ENCODE results near the gene FAM3C.
A peak's percentile ranks its signal among the peaks of the same experiment; 100 is the strongest.

Gene FAM3C

GRCh38 chr7:121302214-121302745 lies 93.8 kb downstream of the FAM3C start:
- H3F3A ChIP-seq (ENCODE audit: insufficient read depth, low read length), result no peaks in the 10 kb centered on the region
- H3K4me3 ChIP-seq (ENCODE audit: low read depth, low read length, poor library complexity, severe bottlenecking), result no peak overlapping the region
- no peaks in the 10 kb centered on the region for H3K36me3 ChIP-seq (ENCODE audit: insufficient read depth, low read length)
- peaks cover 47% of the 10 kb centered on the region for H3K4me1 ChIP-seq (ENCODE audit: insufficient read depth, low read length, severe bottlenecking)
- no peaks in the 10 kb centered on the region for H3K27me3 ChIP-seq (ENCODE audit: insufficient read depth, low read length)
- no peaks in the 10 kb centered on the region for H4K20me1 ChIP-seq (ENCODE audit: insufficient read depth, low read length)
- no peak for TF ChIP-seq CTCF (IDR thresholded peaks at IDR 0.05; ENCODE audit: low read length)
- TF ChIP-seq EZH2 (IDR thresholded peaks at IDR 0.05; ENCODE audit: borderline replicate concordance, low read length), result no peak
- H3K9me2 ChIP-seq (ENCODE audit: low read depth, low read length), result no peaks in the 10 kb centered on the region
- H2AFZ ChIP-seq (ENCODE audit: low read length), result peak overlapping the region; percentile 28
- H3K9ac ChIP-seq (ENCODE audit: low read length), result no peak overlapping the region
- H3K4me2 ChIP-seq (ENCODE audit: low read length), result peak overlapping the region; percentile 16; the same call in 1 of the 2 replicates
- no peaks in the 10 kb centered on the region for H3K9me3 ChIP-seq (ENCODE audit: low read length)
- H3K79me2 ChIP-seq (ENCODE audit: insufficient read depth, low read length), result no peaks in the 10 kb centered on the region
- peak overlapping the region; percentile 58 for H3K27ac ChIP-seq (ENCODE audit: low read depth, low read length, poor library complexity, severe bottlenecking)

- no peaks in the 10 kb centered on the region for H3K9me3 ChIP-seq (ENCODE audit: low read length)
- H4K20me1 ChIP-seq (ENCODE audit: insufficient read depth, low read length), result no peaks in the 10 kb centered on the region
- no peak overlapping the region for H2AFZ ChIP-seq (ENCODE audit: low read length)
- peaks cover 44% of the 10 kb centered on the region for H3K4me1 ChIP-seq (ENCODE audit: insufficient read depth, low read length, severe bottlenecking)
- H3K79me2 ChIP-seq (ENCODE audit: insufficient read depth, low read length), result no peaks in the 10 kb centered on the region
- H3K9ac ChIP-seq (ENCODE audit: low read length), result no peak overlapping the region
- H3K27ac ChIP-seq (ENCODE audit: low read depth, low read length, poor library complexity, severe bottlenecking), result peak overlapping the region; percentile 58
- H3F3A ChIP-seq (ENCODE audit: insufficient read depth, low read length), result no peaks in the 10 kb centered on the region
- H3K9me2 ChIP-seq (ENCODE audit: low read depth, low read length), result no peaks in the 10 kb centered on the region
- H3K4me2 ChIP-seq (ENCODE audit: low read length), result peak overlapping the region; percentile 16; the same call in 1 of the 2 replicates
- no peaks in the 10 kb centered on the region for H3K27me3 ChIP-seq (ENCODE audit: insufficient read depth, low read length)
- H3K4me3 ChIP-seq (ENCODE audit: low read depth, low read length, poor library complexity, severe bottlenecking), result no peak overlapping the region
- TF ChIP-seq EZH2 (IDR thresholded peaks at IDR 0.05; ENCODE audit: borderline replicate concordance, low read length) (no peak), CTCF (IDR thresholded peaks at IDR 0.05; ENCODE audit: low read length) (no peak)
- no peaks in the 10 kb centered on the region for H3K36me3 ChIP-seq (ENCODE audit: insufficient read depth, low read length)
Measured at GRCh38 chr7:121301446-121302213, 94.5 kb downstream of the FAM3C start.

- Histone ChIP-seq H3K79me2 (ENCODE audit: insufficient read depth, low read length) (no peaks in the 10 kb centered on the region), H3K9ac (ENCODE audit: low read length) (no peak overlapping the region), H3K4me2 (ENCODE audit: low read length) (no peak overlapping the region), H3K4me3 (ENCODE audit: low read depth, low read length, poor library complexity, severe bottlenecking) (no peak overlapping the region), H3K27ac (ENCODE audit: low read depth, low read length, poor library complexity, severe bottlenecking) (no peak overlapping the region), H3K4me1 (ENCODE audit: insufficient read depth, low read length, severe bottlenecking) (peaks cover 36% of the 10 kb centered on the region), H3F3A (ENCODE audit: insufficient read depth, low read length) (no peaks in the 10 kb centered on the region), H3K9me3 (ENCODE audit: low read length) (no peaks in the 10 kb centered on the region), H3K9me2 (ENCODE audit: low read depth, low read length) (no peaks in the 10 kb centered on the region), H3K27me3 (ENCODE audit: insufficient read depth, low read length) (no peaks in the 10 kb centered on the region), H3K36me3 (ENCODE audit: insufficient read depth, low read length) (peaks cover under 1% of the 10 kb centered on the region; the same call in 1 of the 2 replicates), H2AFZ (ENCODE audit: low read length) (no peak overlapping the region), H4K20me1 (ENCODE audit: insufficient read depth, low read length) (no peaks in the 10 kb centered on the region)
- TF ChIP-seq CTCF (IDR thresholded peaks at IDR 0.05; ENCODE audit: low read length) (no peak), EZH2 (IDR thresholded peaks at IDR 0.05; ENCODE audit: borderline replicate concordance, low read length) (no peak)
Measured at GRCh38 chr7:121300685-121301420, 95.3 kb downstream of the FAM3C start.

Data from OCI-LY1 (cell line).